Measurements from ENCODE around the gene PTPRM.

DNA sequence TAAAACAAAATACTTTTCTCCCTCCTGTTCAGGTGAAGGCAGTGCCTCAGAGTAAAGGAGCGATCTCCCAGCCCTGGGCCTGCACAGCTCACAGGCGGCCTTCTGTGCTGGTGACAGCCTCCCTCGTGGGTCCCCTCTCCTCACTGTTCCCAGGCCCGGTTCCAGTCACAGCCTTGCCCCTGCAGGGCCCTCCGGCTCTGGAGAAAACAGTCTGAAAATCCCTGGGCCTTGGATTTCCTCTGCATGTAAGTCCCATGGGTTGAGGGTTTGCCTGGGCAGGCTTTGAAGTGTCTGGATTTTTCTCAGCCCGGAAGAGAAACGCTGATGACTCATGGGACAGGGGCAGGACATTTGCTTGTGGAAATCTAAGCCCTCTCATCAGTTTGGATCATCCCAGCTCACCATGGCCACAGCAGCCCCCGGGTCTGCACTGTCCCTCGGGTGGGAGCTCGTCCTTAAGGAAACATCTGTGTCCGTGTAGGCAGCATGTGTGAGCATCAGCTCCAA is 856.0 kb downstream of the PTPRM start:
- no peak for TF ChIP-seq POLR2A (IDR thresholded peaks at IDR 0.05; ENCODE audit: low read depth)
- no peak for TF ChIP-seq CTCF (IDR thresholded peaks at IDR 0.05)

Measured in esophagus muscularis mucosa (tissue), 3 donors.